ENCODE measurements around the gene ACP3. TPM values are rescaled to one million over a fixed set of nuclear protein-coding genes. Genes with fewer than 3 reads are reported as not detected.
"Not testable (repeated sequence)": the region's sequence is repeated elsewhere in the genome, so short reads cannot be mapped to it uniquely, and the experiment has no call there.

Gene ACP3
- total RNA-seq (2014; rRNA removed; shearing (Covaris generic); ENCODE audit: low replicate concordance), result not detected in 2 replicates

GRCh38 chr3:132317229-132317948 is at the start of gene ACP3:
Gene ACP3, plus strand, starts transcription at chr3:132317407. Its CDS starts 50 bp downstream, at chr3:132317457.
- in situ Hi-C loops (cut with HindIII; ENCODE audit: low pct_unique_long_range_greater_than_20kb, low sequenced_read_pairs), result no loop called here

GRCh38 chr3:132268956-132269355 is 48.3 kb upstream of the ACP3 start:
- DNase-seq (ENCODE audit: low read depth), result peak; percentile 29
- in situ Hi-C loops (cut with HindIII; ENCODE audit: low pct_unique_long_range_greater_than_20kb, low sequenced_read_pairs), result no loop called here

More at GRCh38 chr3:132317229-132317948, at the start of gene ACP3:
- DNase-seq (ENCODE audit: low read depth), result no peak

GRCh38 chr3:132273036-132273435 is 44.2 kb upstream of the ACP3 start:
- DNase-seq (ENCODE audit: low read depth), result no peak
- in situ Hi-C loops (cut with HindIII; ENCODE audit: low pct_unique_long_range_greater_than_20kb, low sequenced_read_pairs), result no loop called here

GRCh38 chr3:132276228-132276906 is 40.8 kb upstream of the ACP3 start:
- in situ Hi-C loops (cut with HindIII; ENCODE audit: low pct_unique_long_range_greater_than_20kb, low sequenced_read_pairs), result no loop called here
- no peak for DNase-seq (ENCODE audit: low read depth)

GRCh38 chr3:132279030-132279429 is 38.2 kb upstream of the ACP3 start:
- in situ Hi-C loops (cut with HindIII; ENCODE audit: low pct_unique_long_range_greater_than_20kb, low sequenced_read_pairs), result no loop called here

GRCh38 chr3:132283440-132283839 is 33.8 kb upstream of the ACP3 start:
- DNase-seq (ENCODE audit: low read depth), result no peak
- in situ Hi-C loops (cut with HindIII; ENCODE audit: low pct_unique_long_range_greater_than_20kb, low sequenced_read_pairs), result no loop called here

More at GRCh38 chr3:132279030-132279429, 38.2 kb upstream of the ACP3 start:
- DNase-seq (ENCODE audit: low read depth), result no peak

GRCh38 chr3:132283916-132284405 is 33.2 kb upstream of the ACP3 start:
- in situ Hi-C loops (cut with HindIII; ENCODE audit: low pct_unique_long_range_greater_than_20kb, low sequenced_read_pairs), result no loop called here
- DNase-seq (ENCODE audit: low read depth), result no peak

- in situ Hi-C loops (cut with HindIII; ENCODE audit: low pct_unique_long_range_greater_than_20kb, low sequenced_read_pairs), result no loop called here
- DNase-seq (ENCODE audit: low read depth), result no peak
Observed at GRCh38 chr3:132284781-132285619, 32.2 kb upstream of the ACP3 start.

GRCh38 chr3:132285620-132285945 is 31.6 kb upstream of the ACP3 start:
- in situ Hi-C loops (cut with HindIII; ENCODE audit: low pct_unique_long_range_greater_than_20kb, low sequenced_read_pairs), result no loop called here
- no peak for DNase-seq (ENCODE audit: low read depth)

GRCh38 chr3:132286035-132286434 is 31.2 kb upstream of the ACP3 start:
- DNase-seq (ENCODE audit: low read depth), result no peak
- in situ Hi-C loops (cut with HindIII; ENCODE audit: low pct_unique_long_range_greater_than_20kb, low sequenced_read_pairs), result no loop called here

GRCh38 chr3:132288357-132288756 is 28.9 kb upstream of the ACP3 start:
- in situ Hi-C loops (cut with HindIII; ENCODE audit: low pct_unique_long_range_greater_than_20kb, low sequenced_read_pairs), result no loop called here
- no peak for DNase-seq (ENCODE audit: low read depth)

GRCh38 chr3:132289316-132289715 is 27.9 kb upstream of the ACP3 start:
- no peak for DNase-seq (ENCODE audit: low read depth)

GRCh38 chr3:132290833-132291232 is 26.4 kb upstream of the ACP3 start:
- in situ Hi-C loops (cut with HindIII; ENCODE audit: low pct_unique_long_range_greater_than_20kb, low sequenced_read_pairs), result no loop called here
- no peak for DNase-seq (ENCODE audit: low read depth)

More at GRCh38 chr3:132289316-132289715, 27.9 kb upstream of the ACP3 start:
- in situ Hi-C loops (cut with HindIII; ENCODE audit: low pct_unique_long_range_greater_than_20kb, low sequenced_read_pairs), result no loop called here

- in situ Hi-C loops (cut with HindIII; ENCODE audit: low pct_unique_long_range_greater_than_20kb, low sequenced_read_pairs), result no loop called here
- no peak for DNase-seq (ENCODE audit: low read depth)
Observed at GRCh38 chr3:132292042-132292441, 25.2 kb upstream of the ACP3 start.

GRCh38 chr3:132293251-132293650 is 24.0 kb upstream of the ACP3 start:
- no peak for DNase-seq (ENCODE audit: low read depth)
- in situ Hi-C loops (cut with HindIII; ENCODE audit: low pct_unique_long_range_greater_than_20kb, low sequenced_read_pairs), result no loop called here

- DNase-seq (ENCODE audit: low read depth), result no peak
- in situ Hi-C loops (cut with HindIII; ENCODE audit: low pct_unique_long_range_greater_than_20kb, low sequenced_read_pairs), result no loop called here
Observed at GRCh38 chr3:132294906-132295305, 22.3 kb upstream of the ACP3 start.

GRCh38 chr3:132303336-132304201 is 13.6 kb upstream of the ACP3 start:
- DNase-seq (ENCODE audit: low read depth); in situ Hi-C loops (cut with HindIII; ENCODE audit: low pct_unique_long_range_greater_than_20kb, low sequenced_read_pairs): not testable (repeated sequence)

GRCh38 chr3:132304351-132304750 is 12.9 kb upstream of the ACP3 start:
- in situ Hi-C loops (cut with HindIII; ENCODE audit: low pct_unique_long_range_greater_than_20kb, low sequenced_read_pairs); DNase-seq (ENCODE audit: low read depth): not testable (repeated sequence)

Measured in Caki2 (cell line).